GM12878 (cell line): Measurements from ENCODE around the gene C1orf50.

ENCODE experiments used
- EP300 ChIP-seq, 2 experiments: fragments of 150-350 bp in 1 of 2; IDR thresholded peaks; 2 replicates each; pipeline ENCODE4 v1.6.1; 2011 to 2012; ENCODE audit warnings: low read depth in 2 of 2, low read length in 2 of 2, borderline replicate concordance in 1 of 2, improper control_type of control experiment in 1 of 2, inconsistent platforms in 1 of 2; ENCODE audit not compliant: control insufficient read depth in 1 of 2
- FOS ChIP-seq: IDR thresholded peaks from 3 replicates; pipeline ENCODE4 v1.6.1; 2011; ENCODE audit warnings: borderline replicate concordance; ENCODE audit not compliant: insufficient read length; ENCODE audit errors: extremely low read depth
- HCFC1 ChIP-seq: fragments of 150-350 bp; IDR thresholded peaks from 2 replicates; pipeline ENCODE4 v1.6.1; 2014; ENCODE audit warnings: low read length
- POLR2AphosphoS5 ChIP-seq: IDR thresholded peaks from 2 replicates; pipeline ENCODE4 v1.6.1; 2011; ENCODE audit warnings: mild to moderate bottlenecking, low read length, inconsistent platforms
- TBL1XR1 ChIP-seq: IDR thresholded peaks from 2 replicates; pipeline ENCODE4 v1.6.1; 2012; ENCODE audit warnings: low read depth, low read length, improper control_type of control experiment
- ZNF207 ChIP-seq: fragments of 450-650 bp; IDR thresholded peaks from 2 replicates; pipeline ENCODE4 v1.6.1; 2014; ENCODE audit warnings: antibody characterized with exemption, mild to moderate bottlenecking, borderline replicate concordance
- TF ChIP-seq, protein P1 (sequence below): IDR thresholded peaks from 2 replicates; pipeline ENCODE4 v1.6.1; 2011; ENCODE audit warnings: borderline replicate concordance, low read depth, mild to moderate bottlenecking, moderate library complexity, mixed read lengths, low read length; ENCODE audit not compliant: insufficient read depth; ENCODE audit errors: extremely low read length
- TF ChIP-seq, protein P2 (sequence below): fragments of 450-650 bp; conservative IDR thresholded peaks from 2 replicates; pipeline ENCODE4 v1.6.1; 2017; ENCODE audit warnings: mild to moderate bottlenecking, moderate library complexity

DNA sequence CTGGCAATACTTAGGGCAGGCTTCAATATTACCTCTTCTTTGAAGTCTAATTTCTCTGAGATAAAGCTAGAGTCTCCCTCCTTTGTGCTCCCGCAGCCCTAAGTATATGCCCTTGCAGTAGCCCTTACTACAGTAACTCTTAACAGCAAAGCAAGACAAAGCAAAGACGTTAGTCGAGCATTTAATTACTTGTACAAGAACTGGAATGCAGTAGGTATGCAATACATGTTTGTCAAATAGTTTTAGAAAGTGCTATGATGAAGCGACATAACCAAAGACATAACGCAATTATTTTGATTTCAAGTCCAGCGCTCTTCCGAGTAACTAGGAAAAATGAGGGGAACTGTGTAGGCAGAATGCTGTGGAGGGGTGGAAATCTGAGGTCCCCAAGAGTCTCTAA lies 1.8 kb upstream of the C1orf50 start:
- TF ChIP-seq, protein P1, sequence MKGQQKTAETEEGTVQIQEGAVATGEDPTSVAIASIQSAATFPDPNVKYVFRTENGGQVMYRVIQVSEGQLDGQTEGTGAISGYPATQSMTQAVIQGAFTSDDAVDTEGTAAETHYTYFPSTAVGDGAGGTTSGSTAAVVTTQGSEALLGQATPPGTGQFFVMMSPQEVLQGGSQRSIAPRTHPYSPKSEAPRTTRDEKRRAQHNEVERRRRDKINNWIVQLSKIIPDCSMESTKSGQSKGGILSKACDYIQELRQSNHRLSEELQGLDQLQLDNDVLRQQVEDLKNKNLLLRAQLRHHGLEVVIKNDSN, result no peak
- no peak for TF ChIP-seq POLR2AphosphoS5
- no peak for TF ChIP-seq HCFC1
- TF ChIP-seq FOS, result no peak
- TF ChIP-seq ZNF207, result no peak
- TF ChIP-seq, protein P2, sequence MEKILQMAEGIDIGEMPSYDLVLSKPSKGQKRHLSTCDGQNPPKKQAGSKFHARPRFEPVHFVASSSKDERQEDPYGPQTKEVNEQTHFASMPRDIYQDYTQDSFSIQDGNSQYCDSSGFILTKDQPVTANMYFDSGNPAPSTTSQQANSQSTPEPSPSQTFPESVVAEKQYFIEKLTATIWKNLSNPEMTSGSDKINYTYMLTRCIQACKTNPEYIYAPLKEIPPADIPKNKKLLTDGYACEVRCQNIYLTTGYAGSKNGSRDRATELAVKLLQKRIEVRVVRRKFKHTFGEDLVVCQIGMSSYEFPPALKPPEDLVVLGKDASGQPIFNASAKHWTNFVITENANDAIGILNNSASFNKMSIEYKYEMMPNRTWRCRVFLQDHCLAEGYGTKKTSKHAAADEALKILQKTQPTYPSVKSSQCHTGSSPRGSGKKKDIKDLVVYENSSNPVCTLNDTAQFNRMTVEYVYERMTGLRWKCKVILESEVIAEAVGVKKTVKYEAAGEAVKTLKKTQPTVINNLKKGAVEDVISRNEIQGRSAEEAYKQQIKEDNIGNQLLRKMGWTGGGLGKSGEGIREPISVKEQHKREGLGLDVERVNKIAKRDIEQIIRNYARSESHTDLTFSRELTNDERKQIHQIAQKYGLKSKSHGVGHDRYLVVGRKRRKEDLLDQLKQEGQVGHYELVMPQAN, result no peak
- TF ChIP-seq TBL1XR1, result no peak
- TF ChIP-seq EP300 (IDR thresholded peaks at IDR 0.05; ENCODE audit: borderline replicate concordance in 1 of 2, control insufficient read depth in 1 of 2, low read depth in 2 of 2, low read length in 2 of 2), result no peak
